ENCODE data around the gene LAMTOR4. TPM values are rescaled to one million over a fixed set of nuclear protein-coding genes. Genes with fewer than 3 reads are reported as not detected.

LAMTOR4 gene
- total and polyA plus RNA-seq, 10 of the 15 experiments (the other 5 are each of a cell fraction or from before 2014, with no cell fraction given), result 73.4 to 297 (median 196) TPM

DNA sequence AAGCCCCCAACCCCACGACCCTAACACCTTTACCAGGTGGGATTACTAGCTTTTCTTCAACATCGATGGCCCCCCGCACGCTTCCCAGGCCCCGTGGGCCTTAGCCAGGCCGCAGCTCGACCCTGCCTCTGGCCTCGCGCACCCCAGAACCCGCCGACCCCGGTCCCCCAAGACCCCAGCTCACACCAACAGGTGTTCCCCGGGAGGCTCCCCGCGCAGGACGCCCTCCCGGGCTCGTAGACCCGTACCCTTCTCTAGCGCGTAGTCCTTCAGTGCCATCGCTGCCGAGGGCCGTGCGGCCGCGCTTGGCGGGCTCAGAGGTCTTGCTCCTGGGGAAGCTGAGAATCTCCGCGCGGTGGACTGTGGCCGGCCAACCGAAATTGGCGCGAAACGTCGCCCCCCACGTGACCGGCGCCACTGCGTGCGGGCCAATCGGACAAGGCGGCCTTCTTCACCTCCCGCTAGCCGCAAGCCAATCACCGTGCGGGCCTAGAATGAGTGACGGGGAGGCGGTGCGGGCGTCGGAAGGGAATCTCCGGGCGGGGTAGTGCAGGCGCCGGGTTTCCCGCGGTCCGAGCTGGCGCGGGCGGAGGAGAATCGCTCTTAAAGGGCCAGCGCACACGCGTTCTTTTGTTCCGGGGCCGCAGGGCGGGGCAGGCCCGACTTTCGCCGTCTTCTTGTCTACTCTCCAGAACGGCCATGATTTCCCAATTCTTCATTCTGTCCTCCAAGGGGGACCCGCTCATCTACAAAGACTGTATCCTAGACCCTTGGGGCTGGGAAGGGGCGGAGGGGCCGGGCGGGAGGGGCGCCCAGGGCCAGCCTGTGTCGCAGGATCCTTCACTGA is 47.5 kb upstream of the LAMTOR4 start, which contains the start of the genes AP4M1 and MCM7 (continued):
- TF ChIP-seq RUNX3 (IDR thresholded peaks at IDR 0.05; ENCODE audit: low read length) (peak; percentile 41), RAD21 (IDR thresholded peaks at IDR 0.05; ENCODE audit: insufficient read depth, low read depth, low read length) (no peak), NFYB (IDR thresholded peaks at IDR 0.05; ENCODE audit: insufficient read depth, low read depth, low read length) (peak; percentile 94), ZNF622 (IDR thresholded peaks at IDR 0.05) (no peak), CBFB (IDR thresholded peaks at IDR 0.05; ENCODE audit: low read depth) (peak; percentile 53), MEF2B (IDR thresholded peaks at IDR 0.05; ENCODE audit: partially characterized antibody, poor library complexity, severe bottlenecking) (no peak), USF2 (IDR thresholded peaks at IDR 0.05; ENCODE audit: borderline replicate concordance, low read depth, low read length) (peak; percentile 94), IKZF1 (conservative IDR thresholded peaks at IDR 0.05) (no peak; the same call in 1 of the 2 replicates), TARDBP (IDR thresholded peaks at IDR 0.05; ENCODE audit: borderline replicate concordance) (no peak), IRF4 (IDR thresholded peaks at IDR 0.05; ENCODE audit: low read depth, low read length) (no peak), NR2F1 (conservative IDR thresholded peaks at IDR 0.05) (peak; percentile 76), ZBTB4 (CRISPR knock-in tag; IDR thresholded peaks at IDR 0.05) (no peak), NRF1 (conservative IDR thresholded peaks at IDR 0.05; ENCODE audit: low read depth, low read length) (0 out of 2 replicates have a peak, but pooled peaks have one; percentile 6), TCF12 (IDR thresholded peaks at IDR 0.05; ENCODE audit: low read depth, low read length) (no peak; the same call in 1 of the 2 replicates), ZNF274 (IDR thresholded peaks at IDR 0.05; ENCODE audit: insufficient read depth, insufficient read length) (no peak)
- TF ChIP-seq, protein P1, sequence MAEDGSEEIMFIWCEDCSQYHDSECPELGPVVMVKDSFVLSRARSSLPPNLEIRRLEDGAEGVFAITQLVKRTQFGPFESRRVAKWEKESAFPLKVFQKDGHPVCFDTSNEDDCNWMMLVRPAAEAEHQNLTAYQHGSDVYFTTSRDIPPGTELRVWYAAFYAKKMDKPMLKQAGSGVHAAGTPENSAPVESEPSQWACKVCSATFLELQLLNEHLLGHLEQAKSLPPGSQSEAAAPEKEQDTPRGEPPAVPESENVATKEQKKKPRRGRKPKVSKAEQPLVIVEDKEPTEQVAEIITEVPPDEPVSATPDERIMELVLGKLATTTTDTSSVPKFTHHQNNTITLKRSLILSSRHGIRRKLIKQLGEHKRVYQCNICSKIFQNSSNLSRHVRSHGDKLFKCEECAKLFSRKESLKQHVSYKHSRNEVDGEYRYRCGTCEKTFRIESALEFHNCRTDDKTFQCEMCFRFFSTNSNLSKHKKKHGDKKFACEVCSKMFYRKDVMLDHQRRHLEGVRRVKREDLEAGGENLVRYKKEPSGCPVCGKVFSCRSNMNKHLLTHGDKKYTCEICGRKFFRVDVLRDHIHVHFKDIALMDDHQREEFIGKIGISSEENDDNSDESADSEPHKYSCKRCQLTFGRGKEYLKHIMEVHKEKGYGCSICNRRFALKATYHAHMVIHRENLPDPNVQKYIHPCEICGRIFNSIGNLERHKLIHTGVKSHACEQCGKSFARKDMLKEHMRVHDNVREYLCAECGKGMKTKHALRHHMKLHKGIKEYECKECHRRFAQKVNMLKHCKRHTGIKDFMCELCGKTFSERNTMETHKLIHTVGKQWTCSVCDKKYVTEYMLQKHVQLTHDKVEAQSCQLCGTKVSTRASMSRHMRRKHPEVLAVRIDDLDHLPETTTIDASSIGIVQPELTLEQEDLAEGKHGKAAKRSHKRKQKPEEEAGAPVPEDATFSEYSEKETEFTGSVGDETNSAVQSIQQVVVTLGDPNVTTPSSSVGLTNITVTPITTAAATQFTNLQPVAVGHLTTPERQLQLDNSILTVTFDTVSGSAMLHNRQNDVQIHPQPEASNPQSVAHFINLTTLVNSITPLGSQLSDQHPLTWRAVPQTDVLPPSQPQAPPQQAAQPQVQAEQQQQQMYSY (CRISPR knock-in tag; IDR thresholded peaks at IDR 0.05), result no peak
- TF ChIP-seq, protein P2, sequence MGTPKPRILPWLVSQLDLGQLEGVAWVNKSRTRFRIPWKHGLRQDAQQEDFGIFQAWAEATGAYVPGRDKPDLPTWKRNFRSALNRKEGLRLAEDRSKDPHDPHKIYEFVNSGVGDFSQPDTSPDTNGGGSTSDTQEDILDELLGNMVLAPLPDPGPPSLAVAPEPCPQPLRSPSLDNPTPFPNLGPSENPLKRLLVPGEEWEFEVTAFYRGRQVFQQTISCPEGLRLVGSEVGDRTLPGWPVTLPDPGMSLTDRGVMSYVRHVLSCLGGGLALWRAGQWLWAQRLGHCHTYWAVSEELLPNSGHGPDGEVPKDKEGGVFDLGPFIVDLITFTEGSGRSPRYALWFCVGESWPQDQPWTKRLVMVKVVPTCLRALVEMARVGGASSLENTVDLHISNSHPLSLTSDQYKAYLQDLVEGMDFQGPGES (IDR thresholded peaks at IDR 0.05), result peak; percentile 70
- TF ChIP-seq, protein P3, sequence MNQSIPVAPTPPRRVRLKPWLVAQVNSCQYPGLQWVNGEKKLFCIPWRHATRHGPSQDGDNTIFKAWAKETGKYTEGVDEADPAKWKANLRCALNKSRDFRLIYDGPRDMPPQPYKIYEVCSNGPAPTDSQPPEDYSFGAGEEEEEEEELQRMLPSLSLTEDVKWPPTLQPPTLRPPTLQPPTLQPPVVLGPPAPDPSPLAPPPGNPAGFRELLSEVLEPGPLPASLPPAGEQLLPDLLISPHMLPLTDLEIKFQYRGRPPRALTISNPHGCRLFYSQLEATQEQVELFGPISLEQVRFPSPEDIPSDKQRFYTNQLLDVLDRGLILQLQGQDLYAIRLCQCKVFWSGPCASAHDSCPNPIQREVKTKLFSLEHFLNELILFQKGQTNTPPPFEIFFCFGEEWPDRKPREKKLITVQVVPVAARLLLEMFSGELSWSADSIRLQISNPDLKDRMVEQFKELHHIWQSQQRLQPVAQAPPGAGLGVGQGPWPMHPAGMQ (IDR thresholded peaks at IDR 0.05; ENCODE audit: borderline replicate concordance), result no peak

All from GM12878 (cell line).